ENCODE measurements around the gene PAQR7.
"Not testable (repeated sequence)": the region's sequence is repeated elsewhere in the genome, so short reads cannot be mapped to it uniquely, and the experiment has no call there.

The PAQR7 gene

DNA sequence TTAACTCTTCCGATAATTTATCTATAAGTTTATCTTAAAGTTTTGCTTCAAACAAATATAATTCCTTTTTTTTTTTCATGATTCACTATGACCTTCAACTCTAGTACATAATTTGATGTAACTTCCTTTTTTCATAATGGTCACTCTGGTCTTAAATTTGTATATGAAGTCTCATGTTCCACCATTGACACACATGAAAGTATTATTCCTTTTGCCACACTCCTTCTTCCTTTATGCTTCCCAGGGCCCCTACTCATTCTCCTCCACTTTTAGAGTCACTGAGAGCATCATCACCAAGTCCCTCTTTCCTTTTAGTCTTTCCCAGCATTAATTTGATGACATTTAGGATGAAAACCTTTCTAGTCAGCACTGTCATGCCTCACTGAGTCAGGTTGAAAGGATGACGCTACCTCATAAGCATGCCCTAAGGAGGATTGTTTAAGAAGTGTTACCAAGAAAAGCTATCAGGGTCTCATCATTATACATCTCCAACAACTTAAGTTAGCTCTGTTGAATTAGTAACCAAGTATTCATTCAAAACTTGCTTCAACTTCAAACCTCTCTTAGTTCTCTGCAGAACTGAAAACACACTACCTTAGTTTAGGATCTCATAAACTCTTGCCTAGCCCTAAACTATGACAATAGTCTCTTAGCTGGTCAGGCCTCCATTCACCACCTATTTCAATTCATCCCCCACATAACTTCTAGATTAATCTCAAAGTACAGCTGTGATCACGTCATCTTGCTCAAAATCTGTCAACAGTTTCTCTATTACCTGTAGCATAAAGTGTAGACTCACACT is 30.8 kb downstream of the PAQR7 start:
- FAIRE-seq: no peak

GRCh38 chr1:25843483-25843882 is 32.0 kb downstream of the PAQR7 start:
- no peak for FAIRE-seq

DNA sequence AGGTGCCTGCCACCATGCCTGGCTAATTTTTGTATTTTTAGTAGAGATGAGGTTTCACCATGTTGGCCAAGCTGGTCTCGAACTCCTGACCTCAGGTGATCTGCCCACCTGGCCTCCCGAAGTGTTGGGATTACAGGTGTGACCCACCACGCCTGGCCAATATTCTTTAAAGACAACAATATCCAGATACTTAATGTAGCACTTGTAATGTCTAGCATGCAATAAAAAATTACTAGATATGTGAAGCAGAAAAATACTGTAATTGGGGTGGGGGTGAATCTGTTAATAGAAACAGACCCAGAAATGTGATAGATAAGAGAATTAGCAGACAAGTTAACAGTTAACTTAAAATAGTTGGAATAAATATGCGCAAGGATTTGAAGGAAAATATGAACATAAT is 35.7 kb downstream of the PAQR7 start:
- FAIRE-seq: not testable (repeated sequence)

DNA sequence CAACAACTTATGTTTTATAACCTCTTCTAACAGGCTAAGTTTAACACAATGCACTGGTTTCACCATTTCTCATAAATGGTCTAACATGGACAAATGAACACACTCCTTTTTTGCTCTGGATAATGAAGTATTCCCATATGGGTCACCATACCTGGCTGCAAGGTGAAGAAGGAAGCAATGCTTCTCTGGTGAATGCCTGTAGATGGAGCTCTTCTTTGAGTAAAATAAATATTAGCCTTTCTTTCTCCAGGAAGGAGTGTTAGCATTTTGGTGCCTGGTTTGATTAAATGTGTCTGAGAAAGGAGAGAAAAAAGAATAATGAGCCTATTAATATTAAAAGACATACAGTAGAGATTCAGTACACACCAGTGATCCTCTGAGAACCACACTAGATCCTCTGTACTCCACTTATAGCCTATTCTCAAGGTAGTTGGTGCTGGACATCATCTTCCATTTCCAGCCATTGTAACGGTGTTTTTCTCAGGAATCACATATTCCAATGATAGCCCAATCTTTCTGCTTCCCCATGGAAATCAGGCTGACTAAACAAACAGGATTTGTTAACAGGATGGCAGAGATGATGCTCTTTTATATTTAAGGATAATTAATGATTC is 38.1 kb downstream of the PAQR7 start:
- peak; percentile 80 for FAIRE-seq

- no peak for FAIRE-seq
Observed at GRCh38 chr1:25836695-25837094, 38.8 kb downstream of the PAQR7 start.

GRCh38 chr1:25834894-25835293 is 40.6 kb downstream of the PAQR7 start:
- FAIRE-seq: no peak

DNA sequence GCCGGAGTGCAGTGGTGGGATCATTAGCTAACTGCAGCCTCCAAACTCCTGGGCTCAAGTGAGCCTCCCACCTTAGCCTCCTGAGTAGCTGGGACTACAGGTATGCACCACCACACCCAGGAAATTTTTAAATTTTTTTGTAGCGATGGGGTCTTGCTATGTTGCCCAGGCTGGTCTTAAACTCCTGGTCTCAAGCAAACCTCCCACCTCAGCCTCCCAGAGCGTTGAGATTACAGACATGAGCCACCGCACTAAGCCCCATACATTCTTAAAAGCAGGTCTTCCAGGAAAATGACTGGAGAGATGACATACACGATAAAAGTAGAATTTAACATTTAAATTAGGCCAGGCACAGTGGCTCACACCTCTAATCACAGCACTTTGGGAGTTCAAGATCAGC is 42.4 kb downstream of the PAQR7 start:
- FAIRE-seq: no peak

DNA sequence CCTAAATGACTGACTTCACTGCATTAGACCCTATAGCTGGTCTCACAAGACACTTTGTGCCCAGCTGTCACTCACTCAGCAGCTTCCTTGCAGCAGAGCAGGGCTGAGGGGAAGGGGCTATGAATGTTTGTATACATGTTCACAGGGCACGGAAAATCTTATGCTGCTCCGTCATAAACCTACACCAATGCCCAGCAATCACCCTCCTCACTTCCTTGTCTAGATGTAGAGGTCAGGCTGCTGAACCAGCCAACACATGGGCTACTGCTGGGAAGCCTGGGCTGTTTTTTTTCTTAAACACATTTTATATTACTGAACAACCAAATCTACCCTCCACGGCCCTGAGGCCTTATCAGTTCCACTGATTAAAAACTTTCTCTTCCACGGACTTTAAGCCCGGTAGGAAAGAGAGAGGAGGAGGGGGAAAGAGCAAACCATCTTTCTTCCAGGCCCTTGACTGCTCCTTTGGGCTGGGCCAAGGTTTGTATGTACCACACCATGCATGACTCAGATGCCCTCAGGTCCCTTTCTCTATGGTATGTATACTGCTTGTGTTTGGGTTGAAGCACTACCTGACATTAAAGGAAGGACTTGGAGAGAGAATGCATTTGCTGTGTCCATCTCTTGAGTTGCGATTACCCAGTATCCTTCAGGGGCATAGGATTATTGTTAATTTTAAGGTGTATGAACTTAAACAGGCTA is 43.0 kb downstream of the PAQR7 start:
- FAIRE-seq: no peak

- no peak for FAIRE-seq
Observed at GRCh38 chr1:25831569-25832196, 43.8 kb downstream of the PAQR7 start.

DNA sequence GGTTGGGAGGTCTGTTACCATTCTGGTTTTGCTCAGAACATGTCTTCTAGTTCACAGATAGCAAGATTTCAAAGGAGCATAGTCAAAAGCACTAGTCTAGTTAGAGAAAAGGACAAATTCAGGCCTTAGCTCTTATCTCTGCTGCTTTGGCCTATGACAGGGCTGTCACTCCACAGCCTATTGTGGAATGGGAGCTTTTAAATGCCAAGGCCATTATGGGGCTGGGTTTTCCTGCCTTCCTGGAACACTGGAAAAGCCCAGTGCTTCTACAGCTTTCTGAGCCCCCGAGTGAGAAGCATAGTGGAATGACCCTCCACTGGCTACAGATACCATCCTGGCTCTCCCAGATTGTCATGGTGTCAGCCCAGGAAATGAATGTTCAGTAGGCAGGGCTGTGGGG is 46.5 kb downstream of the PAQR7 start:
- no peak for FAIRE-seq

DNA sequence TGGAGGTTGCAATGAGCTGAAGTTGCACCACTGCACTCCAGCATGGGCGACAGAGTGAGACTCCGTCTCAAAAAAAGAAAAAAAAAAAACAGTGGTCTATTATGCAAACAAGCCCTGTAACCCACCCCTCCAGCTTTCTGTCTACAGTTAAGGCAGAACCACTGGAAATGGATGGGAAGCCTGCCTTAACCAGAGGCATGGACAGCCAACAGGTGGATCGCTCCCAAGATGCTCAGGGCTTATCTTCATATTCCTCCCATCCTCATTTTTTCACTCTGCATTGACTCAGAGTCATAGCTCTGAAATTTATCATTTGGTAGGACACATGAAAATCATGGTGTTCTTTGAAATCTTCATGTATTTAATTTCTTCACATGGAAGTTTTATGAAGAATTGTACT is 47.0 kb downstream of the PAQR7 start:
- no peak for FAIRE-seq

DNA sequence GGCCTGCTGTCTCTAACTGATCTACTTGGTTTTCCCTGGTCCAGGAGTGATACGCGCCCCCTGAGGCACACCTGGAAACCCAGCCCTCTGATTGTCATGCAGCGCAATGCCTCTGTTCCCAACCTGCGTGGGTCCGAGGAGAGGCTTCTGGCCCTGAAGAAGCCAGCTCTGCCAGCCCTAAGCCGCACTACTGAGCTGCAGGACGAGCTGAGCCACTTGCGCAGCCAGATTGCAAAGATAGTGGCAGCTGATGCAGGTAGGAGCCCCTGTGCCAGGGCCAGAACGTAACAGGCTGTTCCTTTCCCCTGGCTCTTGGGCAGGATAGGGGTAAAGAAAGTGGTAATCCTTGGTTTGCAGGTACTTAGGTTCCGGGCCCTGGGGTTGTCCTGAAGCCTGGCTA is 48.9 kb downstream of the PAQR7 start:
- FAIRE-seq: no peak

GRCh38 chr1:25825605-25826004 is 49.9 kb downstream of the PAQR7 start:
- FAIRE-seq: no peak

- no peak for FAIRE-seq
Observed at GRCh38 chr1:25821630-25822091, 53.8 kb downstream of the PAQR7 start.

DNA sequence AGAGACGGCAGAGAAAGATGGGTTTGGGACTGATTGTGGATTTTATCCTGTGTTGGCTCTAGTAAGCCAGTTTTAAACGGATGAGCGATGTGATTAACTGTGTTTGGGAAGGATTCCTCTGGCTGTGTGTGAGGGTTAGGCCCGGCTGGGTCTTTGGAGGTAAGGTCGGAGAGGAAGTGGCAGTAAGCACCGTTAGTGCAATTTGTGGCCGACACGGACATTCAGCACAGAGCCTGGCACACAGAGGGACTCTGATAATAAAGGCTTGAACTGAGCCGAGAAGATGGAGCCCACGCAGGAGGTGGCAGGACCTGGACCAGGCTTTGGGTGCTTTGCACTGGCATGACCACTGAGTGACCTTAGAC is 54.4 kb downstream of the PAQR7 start:
- FAIRE-seq: no peak

GRCh38 chr1:25820247-25821111 is 55.0 kb downstream of the PAQR7 start:
- FAIRE-seq: no peak

DNA sequence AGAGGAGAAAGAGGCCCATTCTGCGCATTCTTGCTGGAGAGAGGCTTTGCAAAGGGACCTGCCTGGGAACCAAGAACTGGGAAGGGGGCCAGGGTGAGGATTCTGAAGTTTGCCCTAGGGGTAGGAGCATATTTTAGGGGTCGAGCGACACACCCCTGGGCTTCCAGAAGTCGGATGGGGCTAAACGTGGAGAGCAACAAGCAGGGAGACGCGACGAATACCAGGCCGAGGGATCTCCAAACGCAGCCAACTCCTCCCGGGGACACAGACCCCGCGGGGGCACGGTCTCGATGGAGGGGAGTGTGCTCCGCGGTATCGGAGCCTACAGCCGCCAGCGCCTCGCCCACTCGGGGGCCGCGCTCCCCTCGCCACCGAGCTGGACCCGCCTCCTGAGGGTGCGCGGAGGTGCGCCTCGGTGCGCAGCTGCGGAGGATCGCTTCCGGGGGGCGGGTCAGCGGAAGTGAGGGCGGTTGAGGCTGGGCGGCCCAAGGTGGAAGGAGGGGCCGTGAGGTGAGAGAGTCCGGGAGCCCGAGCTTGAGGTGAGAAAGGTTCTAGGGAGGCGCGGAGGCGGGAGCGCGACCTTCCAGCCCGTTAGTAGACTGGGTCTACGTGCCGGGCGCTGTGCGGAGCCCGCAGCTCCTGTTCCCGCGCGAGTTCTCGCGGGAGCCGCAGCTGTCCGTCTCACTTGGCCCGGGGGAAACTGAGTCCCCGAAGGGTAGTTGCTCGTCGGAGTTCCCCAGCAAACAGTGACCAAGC is 55.8 kb downstream of the PAQR7 start, which contains the start of gene MTFR1L:
Gene MTFR1L, plus strand, starts transcription at position 464 of the 756 bp plus-strand sequence. CDS start 3,151 bp downstream, outside the sequence.
- no peak for FAIRE-seq

GRCh38 chr1:25818569-25818968 is 56.9 kb downstream of the PAQR7 start:
- no peak for FAIRE-seq

- no peak for FAIRE-seq
Observed at GRCh38 chr1:25817840-25818501, 57.5 kb downstream of the PAQR7 start.

DNA sequence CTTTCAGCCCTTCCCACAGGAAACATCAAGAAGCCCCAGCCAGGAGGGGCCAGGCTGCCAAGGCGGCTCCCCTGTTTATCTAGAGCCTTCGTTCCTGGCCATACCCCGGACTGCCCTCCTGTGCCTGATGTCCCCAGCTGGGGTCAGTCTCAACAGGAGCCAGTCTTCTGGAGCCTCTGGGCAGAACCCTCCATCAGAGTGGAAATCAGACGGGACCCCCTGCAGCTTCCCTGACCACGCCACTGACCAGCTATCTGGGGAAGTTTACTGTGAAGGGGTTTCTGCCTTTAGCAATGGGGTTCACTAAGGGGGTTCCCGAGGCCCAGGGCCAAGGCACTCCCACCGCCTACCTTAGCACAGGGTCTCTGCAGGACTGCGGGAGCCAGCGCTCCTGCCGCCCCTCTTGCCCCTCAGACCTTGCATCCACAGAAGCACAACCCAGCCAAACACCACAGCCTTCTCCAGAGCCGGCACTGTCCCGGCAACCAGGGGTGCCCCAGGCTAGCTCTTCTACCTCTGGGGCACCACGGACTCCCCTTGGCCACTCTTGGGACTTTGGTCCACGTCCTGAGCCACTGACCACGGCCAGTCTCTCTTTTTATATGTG is 59.3 kb downstream of the PAQR7 start:
- no peak for FAIRE-seq

All from islet of Langerhans (tissue), 1 donor.